Karpas-422 (cell line): ENCODE data around the gene HTR1A. TPM values are rescaled to one million over a fixed set of nuclear protein-coding genes. Genes with fewer than 3 reads are reported as not detected.

Experiments used
- DNase-seq: peaks from one replicate; pipeline ENCODE4 v3.0.0-alpha.2; 2015
- H2AFZ ChIP-seq: fragments of 200-600 bp; sonication (generic); 2 replicates; pipeline ENCODE4 v1.6.1; 2014; ENCODE audit warnings: antibody characterized with exemption, low read length, mixed read lengths
- H3K27ac ChIP-seq: fragments of 200-600 bp; sonication (generic); 2 replicates; pipeline ENCODE4 v1.5.1; 2014; ENCODE audit warnings: mild to moderate bottlenecking, low read length, moderate library complexity
- H3K27me3 ChIP-seq: fragments of 200-600 bp; sonication (generic); 2 replicates; pipeline ENCODE4 v1.6.1; 2014; ENCODE audit warnings: low read length, mixed read lengths
- H3K36me3 ChIP-seq: fragments of 200-600 bp; sonication (generic); 2 replicates; pipeline ENCODE4 v1.6.1; 2014; ENCODE audit warnings: low read length, mixed read lengths; ENCODE audit not compliant: insufficient read depth
- H3K4me1 ChIP-seq: fragments of 200-600 bp; sonication (generic); 2 replicates; pipeline ENCODE4 v1.6.1; 2014; ENCODE audit warnings: mild to moderate bottlenecking, low read length, mixed read lengths
- H3K4me2 ChIP-seq: fragments of 200-600 bp; sonication (generic); 2 replicates; pipeline ENCODE4 v1.6.1; 2014; ENCODE audit warnings: low read length, low read depth, mild to moderate bottlenecking; ENCODE audit not compliant: poor library complexity, severe bottlenecking
- H3K4me3 ChIP-seq: fragments of 200-600 bp; sonication (generic); 2 replicates; pipeline ENCODE4 v1.5.1; 2014; ENCODE audit warnings: mild to moderate bottlenecking, antibody characterized with exemption, low read length, mixed read lengths
- H3K79me2 ChIP-seq: fragments of 200-600 bp; sonication (generic); 2 replicates; pipeline ENCODE4 v1.6.1; 2014; ENCODE audit warnings: mild to moderate bottlenecking, low read length, mixed read lengths
- H3K9ac ChIP-seq: fragments of 200-600 bp; sonication (generic); 2 replicates; pipeline ENCODE4 v1.6.0; 2014; ENCODE audit warnings: low read length
- H3K9me2 ChIP-seq: fragments of 200-600 bp; sonication (generic), shearing (Covaris generic); replicated peaks from 2 replicates; pipeline ENCODE4 v1.6.0; 2014; ENCODE audit warnings: mild to moderate bottlenecking, low read length, moderate library complexity; ENCODE audit not compliant: insufficient read depth
- H3K9me3 ChIP-seq: fragments of 300-700, 200-600 bp; sonication (generic); 2 replicates; pipeline ENCODE4 v1.6.1; 2014; ENCODE audit warnings: low read length, mixed read lengths
- H4K20me1 ChIP-seq: fragments of 200-600 bp; sonication (generic); 2 replicates; pipeline ENCODE4 v1.6.1; 2014; ENCODE audit warnings: mild to moderate bottlenecking, antibody characterized with exemption, low read length, low read depth; ENCODE audit not compliant: insufficient read depth
- total RNA-seq: library from RNA; depleted of rRNA; stranded (reverse); fragments of >200 nt; shearing (Covaris generic); gene quantifications from 2 replicates; pipeline ENCODE4 v1.2.3, GENCODE V29; 2014; ENCODE audit warnings: low replicate concordance

Gene HTR1A
- total RNA-seq, 1 experiment from 2014 or later, result not detected

DNA sequence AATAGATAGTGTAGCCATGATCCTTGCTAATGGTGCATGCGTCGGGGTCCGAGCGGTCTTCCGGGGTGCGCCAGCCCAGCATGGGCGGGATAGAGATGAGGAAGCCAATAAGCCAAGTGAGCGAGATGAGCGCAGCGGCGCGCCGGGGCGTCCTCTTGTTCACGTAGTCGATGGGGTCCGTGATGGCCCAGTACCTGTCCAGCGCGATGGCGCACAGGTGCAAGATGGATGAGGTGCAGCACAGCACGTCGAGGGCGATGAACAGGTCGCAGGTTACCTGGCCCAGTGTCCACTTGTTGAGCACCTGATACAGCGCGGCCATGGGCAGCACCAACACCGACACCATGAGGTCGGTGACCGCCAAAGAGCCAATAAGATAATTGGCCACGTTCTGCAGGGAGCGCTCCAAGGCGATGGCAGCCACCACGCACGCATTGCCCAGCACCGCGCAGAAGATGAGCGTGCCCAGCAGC is 1.1 kb downstream of the HTR1A start:
- DNase-seq, result no peak
- Histone ChIP-seq H3K36me3 (no peaks in the 10 kb centered on the region), H3K9ac (no peak overlapping the region), H2AFZ (no peak overlapping the region), H3K27me3 (no peaks in the 10 kb centered on the region), H3K4me3 (no peak overlapping the region), H3K27ac (no peak overlapping the region), H3K4me2 (no peak overlapping the region), H3K4me1 (no peaks in the 10 kb centered on the region), H3K79me2 (no peaks in the 10 kb centered on the region), H3K9me3 (peaks cover 3% of the 10 kb centered on the region; the same call in 1 of the 2 replicates), H3K9me2 (peaks cover 3% of the 10 kb centered on the region; the same call in 1 of the 2 replicates), H4K20me1 (no peaks in the 10 kb centered on the region)

DNA sequence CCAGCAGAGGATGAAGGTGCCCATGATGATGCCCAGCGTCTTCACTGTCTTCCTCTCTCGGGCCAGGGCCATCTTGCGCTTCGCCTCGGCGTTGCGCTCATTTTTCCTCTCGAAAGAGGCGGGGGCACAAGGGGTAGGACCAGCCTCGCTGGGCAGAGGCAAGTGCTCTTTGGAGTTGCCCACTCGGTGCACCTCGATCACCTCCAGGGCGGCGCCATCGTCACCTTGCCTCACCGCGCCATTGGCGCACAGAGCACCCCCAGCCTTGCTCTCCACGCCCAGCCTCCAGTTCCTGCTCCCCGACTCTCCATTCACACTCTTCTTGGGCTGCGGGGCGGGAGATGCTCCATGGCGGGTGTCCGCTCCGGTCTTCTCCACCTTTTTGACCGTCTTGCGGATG is 1.6 kb downstream of the HTR1A start:
- H3K36me3 ChIP-seq, result no peaks in the 10 kb centered on the region
- DNase-seq, result no peak

DNA sequence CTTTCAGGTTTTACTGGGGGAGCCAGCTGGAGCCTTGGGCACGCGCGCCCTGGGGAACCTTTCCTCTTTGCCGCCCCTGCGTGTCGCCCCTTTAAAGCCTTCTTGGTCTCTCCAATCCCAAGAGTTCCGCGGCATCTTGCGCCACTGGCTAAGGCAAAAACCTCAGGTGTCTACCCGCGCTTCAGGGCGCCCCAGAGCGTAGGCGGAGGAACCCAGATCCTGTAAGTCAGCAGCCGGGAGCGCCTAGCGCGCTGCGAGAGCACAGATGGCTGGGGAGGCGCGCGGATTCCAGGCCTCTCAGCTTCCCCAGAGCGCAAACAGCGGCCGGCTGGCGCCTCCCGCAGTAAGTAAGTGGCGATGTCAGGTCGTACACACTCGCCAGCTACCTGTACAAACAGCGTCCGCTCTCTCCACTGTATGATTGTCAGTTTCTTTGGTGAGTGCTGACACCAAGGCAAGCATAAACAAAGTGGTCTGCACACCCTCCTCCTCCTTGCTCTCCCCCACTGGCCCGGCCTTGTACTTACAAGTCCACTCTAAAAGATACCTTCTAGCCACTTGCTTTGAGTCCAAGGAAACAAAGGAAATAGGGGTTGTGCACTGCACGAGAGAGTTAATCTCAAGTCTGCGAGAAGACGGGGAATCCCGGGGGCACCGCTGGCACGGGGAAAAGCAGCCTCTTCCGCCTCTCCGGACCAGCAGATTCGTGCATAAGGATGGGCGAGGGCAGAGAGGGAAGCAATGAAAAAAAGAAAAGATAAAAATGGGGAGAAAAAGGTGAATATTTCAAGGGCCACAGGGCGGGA is 2.9 kb downstream of the HTR1A start:
- no peaks in the 10 kb centered on the region for H4K20me1 ChIP-seq
- no peaks in the 10 kb centered on the region for H3K4me1 ChIP-seq
- no peak overlapping the region for H3K9ac ChIP-seq
- H3K79me2 ChIP-seq, result no peaks in the 10 kb centered on the region
- no peak overlapping the region for H2AFZ ChIP-seq
- peaks cover 3% of the 10 kb centered on the region; the same call in 1 of the 2 replicates for H3K9me3 ChIP-seq
- H3K36me3 ChIP-seq, result no peaks in the 10 kb centered on the region
- no peak for DNase-seq
- H3K4me2 ChIP-seq, result no peak overlapping the region
- no peaks in the 10 kb centered on the region for H3K27me3 ChIP-seq
- H3K4me3 ChIP-seq, result no peak overlapping the region
- H3K27ac ChIP-seq, result no peak overlapping the region
- H3K9me2 ChIP-seq, result peaks cover 3% of the 10 kb centered on the region; the same call in 1 of the 2 replicates

More for the DNA sequence above, 1.6 kb downstream of the HTR1A start:
- Histone ChIP-seq H3K9me2 (peaks cover 3% of the 10 kb centered on the region; the same call in 1 of the 2 replicates), H3K4me3 (no peak overlapping the region), H2AFZ (no peak overlapping the region), H3K4me2 (no peak overlapping the region), H3K79me2 (no peaks in the 10 kb centered on the region), H3K9ac (no peak overlapping the region), H3K27me3 (no peaks in the 10 kb centered on the region), H3K27ac (no peak overlapping the region), H4K20me1 (no peaks in the 10 kb centered on the region), H3K9me3 (peaks cover 3% of the 10 kb centered on the region; the same call in 1 of the 2 replicates), H3K4me1 (no peaks in the 10 kb centered on the region)

DNA sequence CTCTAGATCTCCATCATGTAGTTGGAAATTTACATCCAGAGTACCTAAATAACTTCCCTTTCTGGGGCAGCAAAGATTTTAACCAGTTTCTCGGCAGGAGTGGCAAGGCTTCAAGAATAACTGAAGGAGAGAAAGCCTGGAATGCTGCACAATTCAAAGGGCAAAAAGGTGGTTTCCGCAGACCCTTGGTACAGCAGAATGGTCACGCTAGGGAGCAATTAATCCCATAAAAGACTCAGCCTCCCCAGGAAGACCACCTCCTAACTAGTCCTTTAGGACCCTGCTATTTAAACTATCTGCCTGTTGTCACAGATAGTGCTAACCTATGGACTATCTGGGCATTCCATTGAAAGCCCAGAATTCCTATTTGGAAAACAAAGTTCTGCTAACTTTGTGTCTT is 3.6 kb downstream of the HTR1A start:
- H3K4me2 ChIP-seq, result no peak overlapping the region
- no peak overlapping the region for H3K27ac ChIP-seq
- no peak for DNase-seq
- no peak overlapping the region for H2AFZ ChIP-seq
- H3K4me3 ChIP-seq, result no peak overlapping the region
- peaks cover 3% of the 10 kb centered on the region; the same call in 1 of the 2 replicates for H3K9me3 ChIP-seq
- peaks cover 3% of the 10 kb centered on the region; the same call in 1 of the 2 replicates for H3K9me2 ChIP-seq
- no peaks in the 10 kb centered on the region for H3K4me1 ChIP-seq
- no peaks in the 10 kb centered on the region for H4K20me1 ChIP-seq
- H3K36me3 ChIP-seq, result no peaks in the 10 kb centered on the region
- H3K79me2 ChIP-seq, result no peaks in the 10 kb centered on the region
- no peak overlapping the region for H3K9ac ChIP-seq
- no peaks in the 10 kb centered on the region for H3K27me3 ChIP-seq

DNA sequence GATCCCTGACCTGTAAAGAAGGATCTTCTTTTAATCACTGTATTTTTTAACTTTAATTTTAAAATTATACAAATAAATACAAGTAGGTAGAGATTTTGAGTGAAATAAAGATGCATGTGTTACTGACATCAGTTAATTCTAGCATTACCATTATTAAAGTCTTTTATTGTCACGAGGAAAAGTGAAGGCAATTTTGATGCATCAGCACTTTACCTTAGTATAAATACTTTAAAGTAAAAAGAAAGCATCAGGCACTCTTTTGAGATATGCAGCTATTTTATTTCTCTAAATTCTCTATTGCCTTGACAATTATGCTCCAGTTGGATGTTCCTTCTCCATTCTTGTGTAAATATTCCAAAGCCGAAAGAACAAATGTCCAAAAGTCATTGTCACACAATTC is 4.6 kb downstream of the HTR1A start:
- H4K20me1 ChIP-seq, result no peaks in the 10 kb centered on the region
- H3K79me2 ChIP-seq, result no peaks in the 10 kb centered on the region
- no peak overlapping the region for H2AFZ ChIP-seq
- H3K4me2 ChIP-seq, result no peak overlapping the region
- H3K36me3 ChIP-seq, result no peaks in the 10 kb centered on the region
- H3K4me1 ChIP-seq, result no peaks in the 10 kb centered on the region
- H3K9me2 ChIP-seq, result peaks cover 3% of the 10 kb centered on the region; the same call in 1 of the 2 replicates
- H3K4me3 ChIP-seq, result no peak overlapping the region
- no peak overlapping the region for H3K9ac ChIP-seq
- H3K9me3 ChIP-seq, result peaks cover 3% of the 10 kb centered on the region; the same call in 1 of the 2 replicates
- no peaks in the 10 kb centered on the region for H3K27me3 ChIP-seq
- no peak for DNase-seq
- no peak overlapping the region for H3K27ac ChIP-seq

DNA sequence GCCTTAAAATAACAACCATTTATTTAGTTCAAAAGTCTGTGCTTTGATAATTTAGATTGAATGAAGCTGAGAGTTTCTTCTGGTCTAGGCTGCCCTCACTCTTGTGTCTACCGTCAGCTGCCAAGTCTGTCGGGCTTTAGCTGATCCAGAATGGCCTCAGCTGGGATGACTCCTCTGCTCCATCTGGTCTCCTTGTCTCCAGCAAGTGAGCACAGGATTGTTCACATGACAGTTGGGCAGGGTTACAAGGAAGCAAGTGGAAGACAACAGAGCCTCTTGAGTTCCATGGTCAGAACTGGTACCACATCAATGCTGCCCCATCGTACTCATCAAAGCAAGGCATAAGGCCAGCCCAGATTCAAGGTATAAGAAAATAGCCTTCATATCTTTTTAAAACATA is 9.0 kb downstream of the HTR1A start:
- no peaks in the 10 kb centered on the region for H3K27me3 ChIP-seq
- H3K79me2 ChIP-seq, result no peaks in the 10 kb centered on the region
- H3K9me3 ChIP-seq, result peaks cover 3% of the 10 kb centered on the region; the same call in 1 of the 2 replicates
- no peaks in the 10 kb centered on the region for H3K9me2 ChIP-seq
- H3K4me2 ChIP-seq, result no peak overlapping the region
- H3K4me3 ChIP-seq, result no peak overlapping the region
- no peaks in the 10 kb centered on the region for H3K36me3 ChIP-seq
- H3K27ac ChIP-seq, result no peak overlapping the region
- H3K9ac ChIP-seq, result no peak overlapping the region
- no peaks in the 10 kb centered on the region for H3K4me1 ChIP-seq
- no peaks in the 10 kb centered on the region for H4K20me1 ChIP-seq
- no peak for DNase-seq
- H2AFZ ChIP-seq, result no peak overlapping the region

DNA sequence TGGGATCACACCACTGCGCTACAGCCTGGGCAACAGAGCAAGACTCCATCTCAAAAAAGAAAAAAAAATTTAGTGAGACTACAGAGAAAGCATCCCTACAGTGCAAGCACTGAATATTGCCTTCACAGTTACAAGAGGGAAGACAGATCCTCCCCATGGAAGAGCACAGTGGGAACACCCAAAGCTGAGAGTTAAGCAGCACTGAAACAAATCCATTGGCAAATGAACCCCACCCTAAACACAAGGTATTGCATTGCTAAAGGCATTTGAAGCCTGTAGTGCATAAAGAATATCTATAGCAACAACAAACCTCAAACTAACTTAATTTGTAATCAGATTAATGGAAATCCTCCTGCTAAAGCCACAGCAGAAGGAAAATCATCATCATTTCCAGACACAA is 27.1 kb downstream of the HTR1A start:
- no peaks in the 10 kb centered on the region for H3K79me2 ChIP-seq
- no peaks in the 10 kb centered on the region for H3K36me3 ChIP-seq
- DNase-seq, result no peak
- no peak overlapping the region for H2AFZ ChIP-seq
- H3K27ac ChIP-seq, result no peak overlapping the region
- H3K9me2 ChIP-seq, result no peaks in the 10 kb centered on the region
- H3K4me3 ChIP-seq, result no peak overlapping the region
- no peaks in the 10 kb centered on the region for H3K4me1 ChIP-seq
- H3K27me3 ChIP-seq, result no peaks in the 10 kb centered on the region
- no peak overlapping the region for H3K9ac ChIP-seq
- H3K4me2 ChIP-seq, result no peak overlapping the region
- no peaks in the 10 kb centered on the region for H4K20me1 ChIP-seq
- H3K9me3 ChIP-seq, result no peaks in the 10 kb centered on the region; the same call in 1 of the 2 replicates

DNA sequence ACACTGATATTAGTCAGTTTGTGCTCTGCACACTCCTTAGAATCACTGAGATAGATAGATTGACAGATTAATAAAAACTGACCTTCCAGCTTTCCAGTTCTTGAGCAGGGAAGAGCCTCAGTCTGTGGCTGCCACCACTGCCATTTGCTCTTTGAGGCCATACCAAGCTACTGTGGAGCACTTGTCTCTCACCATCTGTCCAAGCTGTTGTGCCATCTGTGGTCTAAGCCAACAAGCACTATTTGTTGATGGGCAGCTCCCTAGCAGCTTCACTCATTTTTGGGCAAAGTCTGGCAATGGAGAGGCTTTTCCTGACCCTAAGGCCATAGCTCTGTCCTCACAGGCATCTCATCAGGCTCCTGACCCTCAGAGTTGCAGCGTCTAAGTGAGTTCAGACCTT is 30.4 kb downstream of the HTR1A start:
- H2AFZ ChIP-seq, result no peak overlapping the region
- no peak overlapping the region for H3K4me3 ChIP-seq
- H3K9me2 ChIP-seq, result no peaks in the 10 kb centered on the region
- H3K79me2 ChIP-seq, result no peaks in the 10 kb centered on the region
- no peaks in the 10 kb centered on the region for H3K9me3 ChIP-seq
- H3K4me2 ChIP-seq, result no peak overlapping the region
- H3K27ac ChIP-seq, result no peak overlapping the region
- H3K4me1 ChIP-seq, result no peaks in the 10 kb centered on the region
- no peaks in the 10 kb centered on the region for H4K20me1 ChIP-seq
- H3K27me3 ChIP-seq, result no peaks in the 10 kb centered on the region
- H3K36me3 ChIP-seq, result no peaks in the 10 kb centered on the region
- H3K9ac ChIP-seq, result no peak overlapping the region
- no peak for DNase-seq
